HUES48 (cell line): ENCODE data around the gene ANKS1A.

Source experiments
- H3K27ac ChIP-seq: one replicate; pipeline ENCODE4 v1.7.0; 2013; ENCODE audit warnings: low read depth, low read length, inconsistent platforms
- H3K27me3 ChIP-seq: 2 replicates; pipeline ENCODE4 v1.6.1; 2013; ENCODE audit warnings: mild to moderate bottlenecking, low read length; ENCODE audit not compliant: control insufficient read depth, insufficient read depth
- H3K36me3 ChIP-seq: 2 replicates; pipeline ENCODE4 v1.6.1; 2013; ENCODE audit warnings: low read length; ENCODE audit not compliant: control insufficient read depth, insufficient read depth
- H3K4me1 ChIP-seq: 2 replicates; pipeline ENCODE4 v1.6.1; 2013; ENCODE audit warnings: mild to moderate bottlenecking, low read length; ENCODE audit not compliant: control insufficient read depth, insufficient read depth
- H3K4me3 ChIP-seq: 2 replicates; pipeline ENCODE4 v1.5.1; 2013; ENCODE audit warnings: mild to moderate bottlenecking, low read depth, low read length
- H3K9ac ChIP-seq: 2 replicates; pipeline ENCODE4 v1.6.1; 2013; ENCODE audit warnings: mild to moderate bottlenecking, low read depth, low read length, moderate library complexity
- H3K9me3 ChIP-seq: 2 replicates; pipeline ENCODE4 v1.6.1; 2013; ENCODE audit warnings: low read length; ENCODE audit not compliant: control insufficient read depth, insufficient read depth

Gene ANKS1A

GRCh38 chr6:35057449-35058357, 168.6 kb downstream of the ANKS1A start:
- Histone ChIP-seq H3K36me3 (peaks cover 34% of the 10 kb centered on the region), H3K4me1 (0 out of 2 replicates have a peak, but pooled peaks cover 2% of the 10 kb centered on the region), H3K9me3 (no peaks in the 10 kb centered on the region), H3K27ac (no peak overlapping the region), H3K9ac (no peak overlapping the region), H3K27me3 (no peaks in the 10 kb centered on the region), H3K4me3 (no peak overlapping the region)

- Histone ChIP-seq H3K4me3 (no peak overlapping the region), H3K27ac (no peak overlapping the region), H3K27me3 (no peaks in the 10 kb centered on the region), H3K9me3 (no peaks in the 10 kb centered on the region), H3K9ac (no peak overlapping the region), H3K36me3 (peaks cover 34% of the 10 kb centered on the region), H3K4me1 (0 out of 2 replicates have a peak, but pooled peaks cover 2% of the 10 kb centered on the region)
Measured at GRCh38 chr6:35058358-35058675, 169.3 kb downstream of the ANKS1A start.

DNA sequence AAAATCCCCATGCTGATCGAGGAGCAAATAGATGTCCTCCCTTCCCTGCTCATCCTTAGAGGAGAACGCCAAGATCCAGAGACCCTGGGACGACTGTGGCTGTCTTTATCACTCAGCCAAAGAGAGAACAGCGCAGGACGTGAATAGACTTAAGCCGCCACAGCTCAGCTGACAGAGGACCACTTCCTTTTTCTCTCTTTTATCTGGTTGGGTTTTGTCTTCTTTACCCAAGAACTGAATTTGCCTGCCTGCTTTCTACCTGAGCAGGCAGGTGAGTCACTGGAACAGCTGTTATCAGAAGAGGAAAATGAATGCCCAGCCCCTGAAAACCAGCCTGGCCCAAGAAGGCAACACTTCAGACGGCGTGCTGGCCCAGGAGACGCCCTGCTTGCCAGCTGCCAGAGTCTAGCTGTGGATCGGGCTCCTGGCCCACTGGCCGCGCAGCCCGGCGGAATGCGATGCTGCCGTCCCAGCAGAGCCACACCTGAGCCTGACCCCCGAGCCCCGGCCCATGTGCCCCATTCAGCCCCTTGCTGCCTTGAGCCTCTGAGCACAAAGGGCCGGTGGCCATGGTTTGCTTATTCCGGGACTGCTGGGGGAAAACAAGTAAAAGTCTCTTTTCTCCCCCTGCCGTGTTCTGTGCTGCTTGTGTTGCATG, 169.9 kb downstream of the ANKS1A start:
- Histone ChIP-seq H3K9ac (no peak overlapping the region), H3K36me3 (peaks cover 32% of the 10 kb centered on the region)

GRCh38 chr6:35059596-35060345, 170.7 kb downstream of the ANKS1A start:
- no peak overlapping the region for H3K27ac ChIP-seq
- no peak overlapping the region for H3K9ac ChIP-seq
- H3K27me3 ChIP-seq: no peaks in the 10 kb centered on the region
- H3K4me1 ChIP-seq: 0 out of 2 replicates have a peak, but pooled peaks cover 2% of the 10 kb centered on the region
- H3K4me3 ChIP-seq: no peak overlapping the region
- H3K36me3 ChIP-seq: peaks cover 28% of the 10 kb centered on the region
- H3K9me3 ChIP-seq: no peaks in the 10 kb centered on the region

More for the DNA sequence above, 169.9 kb downstream of the ANKS1A start:
- H3K4me1 ChIP-seq: 0 out of 2 replicates have a peak, but pooled peaks cover 2% of the 10 kb centered on the region
- no peaks in the 10 kb centered on the region for H3K27me3 ChIP-seq
- H3K9me3 ChIP-seq: no peaks in the 10 kb centered on the region
- H3K27ac ChIP-seq: no peak overlapping the region
- no peak overlapping the region for H3K4me3 ChIP-seq

- Histone ChIP-seq H3K9me3 (no peaks in the 10 kb centered on the region), H3K27me3 (no peaks in the 10 kb centered on the region), H3K4me1 (0 out of 2 replicates have a peak, but pooled peaks cover 2% of the 10 kb centered on the region), H3K4me3 (no peak overlapping the region), H3K27ac (no peak overlapping the region), H3K36me3 (peaks cover 42% of the 10 kb centered on the region), H3K9ac (no peak overlapping the region)
Measured at GRCh38 chr6:35061102-35061615, 172.1 kb downstream of the ANKS1A start.

- Histone ChIP-seq H3K9ac (no peak overlapping the region), H3K27ac (no peak overlapping the region), H3K36me3 (peaks cover 42% of the 10 kb centered on the region), H3K4me3 (no peak overlapping the region), H3K27me3 (no peaks in the 10 kb centered on the region), H3K9me3 (no peaks in the 10 kb centered on the region), H3K4me1 (0 out of 2 replicates have a peak, but pooled peaks cover 2% of the 10 kb centered on the region)
Measured at GRCh38 chr6:35061651-35062410, 172.8 kb downstream of the ANKS1A start.

GRCh38 chr6:35062676-35063574, 173.9 kb downstream of the ANKS1A start:
- no peaks in the 10 kb centered on the region for H3K4me1 ChIP-seq
- no peaks in the 10 kb centered on the region for H3K9me3 ChIP-seq
- no peak overlapping the region for H3K4me3 ChIP-seq
- no peak overlapping the region for H3K27ac ChIP-seq
- H3K27me3 ChIP-seq: no peaks in the 10 kb centered on the region
- no peak overlapping the region for H3K9ac ChIP-seq
- peaks cover 42% of the 10 kb centered on the region for H3K36me3 ChIP-seq

- H3K27me3 ChIP-seq: no peaks in the 10 kb centered on the region
Measured at GRCh38 chr6:35063701-35064280, 174.7 kb downstream of the ANKS1A start.

GRCh38 chr6:35064290-35064689, 175.2 kb downstream of the ANKS1A start:
- H3K27ac ChIP-seq: no peak overlapping the region
- no peaks in the 10 kb centered on the region for H3K27me3 ChIP-seq
- H3K9me3 ChIP-seq: no peaks in the 10 kb centered on the region
- peaks cover 32% of the 10 kb centered on the region for H3K36me3 ChIP-seq
- no peak overlapping the region for H3K9ac ChIP-seq
- H3K4me1 ChIP-seq: peaks cover 9% of the 10 kb centered on the region
- H3K4me3 ChIP-seq: no peak overlapping the region

More at GRCh38 chr6:35063701-35064280, 174.7 kb downstream of the ANKS1A start:
- no peak overlapping the region for H3K4me3 ChIP-seq
- H3K27ac ChIP-seq: no peak overlapping the region
- peaks cover 36% of the 10 kb centered on the region for H3K36me3 ChIP-seq
- peaks cover 7% of the 10 kb centered on the region for H3K4me1 ChIP-seq
- H3K9ac ChIP-seq: no peak overlapping the region
- H3K9me3 ChIP-seq: no peaks in the 10 kb centered on the region
